IMR-90 (cell line): ENCODE results near the gene IWS1. TPM values are rescaled to one million over a fixed set of nuclear protein-coding genes. Genes with fewer than 3 reads are reported as not detected.

Experiments used
- ATAC-seq: fragments of 200-7000 bp; cut with Tn5 transposase; 2 replicates; pipeline ENCODE4 v1.9.1; 2020; ENCODE audit warnings: low read depth, mild to moderate bottlenecking, moderate library complexity
- BruUV-seq: library from RNA; stranded (reverse); fragments of 400-500 nt; replicated peaks from 2 replicates; lab custom pipeline; 2021; lab: Mats Ljungman, UMichigan
- CTCF ChIA-PET: fragments of 300-600 bp; formaldehyde crosslinking; extraction: SDS; loops from one replicate; lab custom pipeline; 2021; ENCODE audit warnings: antibody characterized with exemption; lab: Yijun Ruan, JAX
- POLR2A ChIA-PET: fragments of 300-600 bp; sonication (Branson Sonifier 250); formaldehyde crosslinking; loops from one replicate; lab custom pipeline; 2022; ENCODE audit warnings: antibody characterized with exemption; ENCODE audit not compliant: unreplicated experiment; lab: Charles Lee
- DNase-seq: peaks from one replicate; pipeline ENCODE4 v3.0.0; 2013
- H2AFZ ChIP-seq: replicated peaks from 2 replicates; pipeline ENCODE3; 2013; ENCODE audit warnings: low read length, mild to moderate bottlenecking; ENCODE audit not compliant: poor library complexity
- H2AK5ac ChIP-seq: 2 replicates; pipeline ENCODE4 v1.6.1; 2013; ENCODE audit warnings: low read depth, low read length, inconsistent platforms
- H2AK9ac ChIP-seq: replicated peaks from 2 replicates; pipeline ENCODE3; 2013; ENCODE audit warnings: mild to moderate bottlenecking, low read depth, low read length, moderate library complexity; ENCODE audit not compliant: poor library complexity
- H2BK120ac ChIP-seq: 2 replicates; pipeline ENCODE4 v1.6.1; 2013; ENCODE audit warnings: low read depth, low read length, inconsistent platforms
- H2BK15ac ChIP-seq: 3 replicates; pipeline ENCODE4 v1.6.1; 2013; ENCODE audit warnings: low read depth, low read length, inconsistent platforms
- H2BK20ac ChIP-seq: 2 replicates; pipeline ENCODE4 v1.6.1; 2013; ENCODE audit warnings: low read depth, mild to moderate bottlenecking, inconsistent platforms, low read length, moderate library complexity
- H2BK5ac ChIP-seq: 2 replicates; pipeline ENCODE4 v1.6.1; 2013; ENCODE audit warnings: mild to moderate bottlenecking, low read depth, low read length, inconsistent platforms; ENCODE audit not compliant: poor library complexity, severe bottlenecking
- H3K14ac ChIP-seq: replicated peaks from 2 replicates; pipeline ENCODE4 v1.6.1; 2013; ENCODE audit warnings: low read depth, low read length, inconsistent platforms
- H3K18ac ChIP-seq: 2 replicates; pipeline ENCODE4 v1.6.1; 2013; ENCODE audit warnings: low read depth, low read length, control low read depth
- H3K23ac ChIP-seq: 2 replicates; pipeline ENCODE4 v1.6.1; 2013; ENCODE audit warnings: low read depth, low read length, inconsistent platforms
- H3K27ac ChIP-seq: 2 replicates; pipeline ENCODE4 v1.5.1; 2013; ENCODE audit warnings: mild to moderate bottlenecking, control low read depth, low read length; ENCODE audit not compliant: insufficient read depth
- H3K27me3 ChIP-seq: 2 replicates; pipeline ENCODE4 v1.6.1; 2013; ENCODE audit warnings: low read length; ENCODE audit not compliant: control insufficient read depth, insufficient read depth
- H3K36me3 ChIP-seq: 2 replicates; pipeline ENCODE4 v1.6.1; 2013; ENCODE audit warnings: low read length, mixed read lengths; ENCODE audit not compliant: control insufficient read depth, insufficient read depth
- H3K4ac ChIP-seq: 2 replicates; pipeline ENCODE4 v1.6.1; 2013; ENCODE audit warnings: low read depth, low read length, inconsistent platforms
- H3K4me1 ChIP-seq: 2 replicates; pipeline ENCODE4 v1.6.1; 2013; ENCODE audit warnings: low read length, mixed read lengths; ENCODE audit not compliant: control insufficient read depth, insufficient read depth
- H3K4me2 ChIP-seq: 2 replicates; pipeline ENCODE4 v1.6.1; 2013; ENCODE audit warnings: low read depth, mild to moderate bottlenecking, control low read depth, low read length, moderate library complexity
- H3K4me3 ChIP-seq: 2 replicates; pipeline ENCODE4 v1.5.1; 2013; ENCODE audit warnings: low read depth, mild to moderate bottlenecking, control low read depth, low read length, moderate library complexity; ENCODE audit not compliant: insufficient read depth
- H3K56ac ChIP-seq: 2 replicates; pipeline ENCODE4 v1.6.1; 2013; ENCODE audit warnings: low read length, inconsistent platforms; ENCODE audit not compliant: insufficient read depth; ENCODE audit errors: extremely low read depth
- H3K79me1 ChIP-seq, 2 experiments: 2 replicates each; pipeline ENCODE4 v1.6.1; 2013; ENCODE audit warnings: low read length in 2 of 2, inconsistent platforms in 1 of 2, low read depth in 1 of 2
- H3K9ac ChIP-seq: 2 replicates; pipeline ENCODE4 v1.6.1; 2013; ENCODE audit warnings: low read depth, low read length, control low read depth
- H3K9me1 ChIP-seq: 2 replicates; pipeline ENCODE4 v1.6.1; 2013; ENCODE audit warnings: low read length, inconsistent platforms; ENCODE audit not compliant: insufficient read depth
- H3K9me3 ChIP-seq: 2 replicates; pipeline ENCODE4 v1.6.1; 2013; ENCODE audit warnings: low read length; ENCODE audit not compliant: control insufficient read depth, insufficient read depth
- H4K20me1 ChIP-seq: 2 replicates; pipeline ENCODE4 v1.6.1; 2013; ENCODE audit warnings: low read length, inconsistent platforms; ENCODE audit not compliant: insufficient read depth
- H4K5ac ChIP-seq: 2 replicates; pipeline ENCODE4 v1.6.1; 2013; ENCODE audit warnings: mild to moderate bottlenecking, low read depth, low read length, control low read depth
- H4K8ac ChIP-seq, 2 experiments: 2 replicates each; pipeline ENCODE4 v1.6.1; 2013; ENCODE audit warnings: low read depth in 2 of 2, low read length in 2 of 2, control low read depth in 1 of 2, inconsistent platforms in 1 of 2
- H4K91ac ChIP-seq: 2 replicates; pipeline ENCODE4 v1.6.1; 2013; ENCODE audit warnings: low read depth, low read length, inconsistent platforms; ENCODE audit not compliant: insufficient read depth
- CEBPB ChIP-seq: IDR thresholded peaks from 2 replicates; pipeline ENCODE4 v1.6.1; 2012; ENCODE audit warnings: low read depth, low read length, improper control_type of control experiment
- ELK1 ChIP-seq: fragments of 150-350 bp; IDR thresholded peaks from 2 replicates; pipeline ENCODE4 v1.6.1; 2016; ENCODE audit warnings: low read depth, mild to moderate bottlenecking, low read length, moderate library complexity, borderline replicate concordance
- FOS ChIP-seq: fragments of 150-350 bp; IDR thresholded peaks from 2 replicates; pipeline ENCODE4 v1.6.1; 2016; ENCODE audit warnings: low read depth, low read length
- MAZ ChIP-seq: IDR thresholded peaks from 2 replicates; pipeline ENCODE4 v1.6.1; 2012; ENCODE audit warnings: low read depth, mild to moderate bottlenecking, low read length, improper control_type of control experiment, moderate library complexity, borderline replicate concordance
- MXI1 ChIP-seq: IDR thresholded peaks from 2 replicates; pipeline ENCODE4 v1.6.1; 2012; ENCODE audit warnings: low read depth, mild to moderate bottlenecking, low read length, moderate library complexity, borderline replicate concordance
- NFE2L2 ChIP-seq: fragments of 150-350 bp; IDR thresholded peaks from 2 replicates; pipeline ENCODE4 v1.6.1; 2016; ENCODE audit warnings: low read depth, mild to moderate bottlenecking, low read length
- POLR2A ChIP-seq: IDR thresholded peaks from 2 replicates; pipeline ENCODE4 v1.6.1; 2012; ENCODE audit warnings: mild to moderate bottlenecking, low read depth, low read length
- RCOR1 ChIP-seq: IDR thresholded peaks from 2 replicates; pipeline ENCODE4 v1.6.1; 2012; ENCODE audit warnings: mild to moderate bottlenecking, low read length, improper control_type of control experiment; ENCODE audit not compliant: insufficient replicate concordance
- RFX5 ChIP-seq: IDR thresholded peaks from 2 replicates; pipeline ENCODE4 v1.8.0; 2012; ENCODE audit warnings: low read depth, mild to moderate bottlenecking, low read length, moderate library complexity
- SMC3 ChIP-seq: fragments of 150-350 bp; IDR thresholded peaks from 2 replicates; pipeline ENCODE4 v1.6.1; 2016; ENCODE audit warnings: low read depth, mild to moderate bottlenecking, antibody characterized with exemption, low read length, moderate library complexity
- USF2 ChIP-seq: fragments of 150-350 bp; IDR thresholded peaks from 2 replicates; pipeline ENCODE4 v1.6.1; 2017; ENCODE audit warnings: mild to moderate bottlenecking, antibody characterized with exemption, low read length, low read depth
- WGBS, 2 experiments: methylation state at CpG; one replicate each; pipeline versions ENCODE4 v1.1.5 to v1.1.7; 2013; ENCODE audit warnings: missing lambda C conversion rate in 2 of 2; ENCODE audit not compliant: insufficient read length in 1 of 2; ENCODE audit errors: extremely low coverage in 2 of 2; 5-methylcytosine and 5-hydroxymethylcytosine counted together
- dilution Hi-C: fragments of 300-500 bp; cut with HindIII; formaldehyde crosslinking; loops from one replicate; pipeline ENCODE4 v1.14.3; 2018; ENCODE audit warnings: low sequenced_read_pairs; ENCODE audit not compliant: unreplicated experiment
- in situ Hi-C: fragments of 300-500 bp; cut with MboI; formaldehyde crosslinking; loops from 3 replicates; pipeline ENCODE4 v1.14.3; 2019; ENCODE audit warnings: low sequenced_read_pairs, inconsistent platforms, mixed read lengths
- intact Hi-C: fragments of 100-400 bp; cut with micrococcal nuclease; formaldehyde crosslinking; loops from 2 replicates; pipeline ENCODE4 v1.10.0; 2022
- polyA plus RNA-seq, 3 experiments: library from polyadenylated mRNA; depleted of rRNA; stranded (reverse); fragments of >200 nt; gene quantifications; 2 replicates each; pipeline ENCODE4 v1.2.3, GENCODE V29; 2012; ENCODE audit warnings: low replicate concordance in 1 of 3
- total RNA-seq: library from RNA; depleted of rRNA; stranded (reverse); fragments of >200 nt; gene quantifications from 2 replicates; pipeline ENCODE4 v1.2.3, GENCODE V29; 2012

The IWS1 gene
- total and polyA plus RNA-seq, 2 of the 4 experiments (the other 2 are of a cell fraction) = 31.5 to 52.5 TPM

- TF ChIP-seq MAZ (no peak), MXI1 (no peak), RCOR1 (no peak), NFE2L2 (no peak), ELK1 (no peak), POLR2A (no peak), SMC3 (no peak), USF2 (no peak), FOS (no peak), CEBPB (no peak), RFX5 (no peak)
- H3K56ac ChIP-seq = no peak overlapping the region
- H3K9ac ChIP-seq = no peak overlapping the region
- H4K5ac ChIP-seq = no peak overlapping the region
- dilution Hi-C loops (no loop called here), intact Hi-C loops (no loop called here), in situ Hi-C loops (no loop called here)
- H4K8ac ChIP-seq = no peak overlapping the region
- no peaks in the 10 kb centered on the region for H3K9me3 ChIP-seq
- H2BK5ac ChIP-seq = no peak overlapping the region
- ChIA-PET POLR2A (no interaction called here), CTCF (no interaction called here)
- no peak overlapping the region for H3K4me3 ChIP-seq
- H2AK9ac ChIP-seq = no peak overlapping the region
- no peaks in the 10 kb centered on the region for H3K9me1 ChIP-seq
- H4K91ac ChIP-seq = no peak overlapping the region
- H2BK120ac ChIP-seq = no peak overlapping the region
- H2AFZ ChIP-seq = no peak overlapping the region
- no peak for DNase-seq
- H4K20me1 ChIP-seq = no peaks in the 10 kb centered on the region
- no peak overlapping the region for H3K23ac ChIP-seq
- no peak overlapping the region for H3K27ac ChIP-seq
- no peaks in the 10 kb centered on the region for H3K36me3 ChIP-seq
- H2BK20ac ChIP-seq = no peak overlapping the region
- H3K14ac ChIP-seq = no peak overlapping the region
- no peak overlapping the region for H2AK5ac ChIP-seq
- H2BK15ac ChIP-seq = no peak overlapping the region
- 59% methylated on average over 11 of the region's 14 CpGs; no CpG with 5 or more reads in 1 of the 2 experiments for WGBS, 2 experiments
- no peak overlapping the region for H3K4ac ChIP-seq
- no peak for ATAC-seq
- no TSS peak for BruUV-seq
- no peaks in the 10 kb centered on the region; the same call in 1 of the 2 replicates for H3K27me3 ChIP-seq
- no peaks in the 10 kb centered on the region for H3K79me1 ChIP-seq
- no peak overlapping the region for H3K4me2 ChIP-seq
- no peak overlapping the region for H3K18ac ChIP-seq
- H3K4me1 ChIP-seq = no peaks in the 10 kb centered on the region
Measured at GRCh38 chr2:127431408-127432023, 94.8 kb downstream of the IWS1 start.
